ENCODE data around the gene KCNC3.

DNA sequence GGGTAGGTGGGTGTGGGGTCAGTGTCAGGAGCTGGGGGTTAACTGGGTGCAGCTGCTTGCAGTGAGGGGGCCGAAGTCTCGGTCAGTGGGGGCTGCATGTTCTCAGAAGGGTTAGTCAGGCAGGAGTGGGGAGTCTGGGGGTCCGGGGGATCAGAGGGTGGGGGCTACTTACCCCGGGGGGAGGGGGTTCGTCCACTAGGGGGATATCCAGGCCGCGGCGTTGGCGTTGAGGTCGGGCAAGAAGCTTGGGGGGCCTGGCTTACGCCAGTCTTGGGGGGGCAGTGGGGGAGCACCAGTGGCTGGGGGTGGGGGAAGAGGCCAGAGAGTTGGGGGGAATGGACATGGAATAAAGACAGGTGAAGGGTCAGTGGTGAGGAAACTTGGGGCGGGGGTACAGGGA lies 9.1 kb downstream of the KCNC3 start:
- TF ChIP-seq, protein P1, sequence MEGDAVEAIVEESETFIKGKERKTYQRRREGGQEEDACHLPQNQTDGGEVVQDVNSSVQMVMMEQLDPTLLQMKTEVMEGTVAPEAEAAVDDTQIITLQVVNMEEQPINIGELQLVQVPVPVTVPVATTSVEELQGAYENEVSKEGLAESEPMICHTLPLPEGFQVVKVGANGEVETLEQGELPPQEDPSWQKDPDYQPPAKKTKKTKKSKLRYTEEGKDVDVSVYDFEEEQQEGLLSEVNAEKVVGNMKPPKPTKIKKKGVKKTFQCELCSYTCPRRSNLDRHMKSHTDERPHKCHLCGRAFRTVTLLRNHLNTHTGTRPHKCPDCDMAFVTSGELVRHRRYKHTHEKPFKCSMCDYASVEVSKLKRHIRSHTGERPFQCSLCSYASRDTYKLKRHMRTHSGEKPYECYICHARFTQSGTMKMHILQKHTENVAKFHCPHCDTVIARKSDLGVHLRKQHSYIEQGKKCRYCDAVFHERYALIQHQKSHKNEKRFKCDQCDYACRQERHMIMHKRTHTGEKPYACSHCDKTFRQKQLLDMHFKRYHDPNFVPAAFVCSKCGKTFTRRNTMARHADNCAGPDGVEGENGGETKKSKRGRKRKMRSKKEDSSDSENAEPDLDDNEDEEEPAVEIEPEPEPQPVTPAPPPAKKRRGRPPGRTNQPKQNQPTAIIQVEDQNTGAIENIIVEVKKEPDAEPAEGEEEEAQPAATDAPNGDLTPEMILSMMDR (conservative IDR thresholded peaks at IDR 0.05; ENCODE audit: low read depth, low read length): no peak
- TF ChIP-seq FOS (IDR thresholded peaks at IDR 0.05; ENCODE audit: low read depth, low read length): no peak
- no peak for TF ChIP-seq ELK1 (IDR thresholded peaks at IDR 0.05; ENCODE audit: borderline replicate concordance, low read depth, low read length)
- TF ChIP-seq SMC3 (IDR thresholded peaks at IDR 0.05; ENCODE audit: low read depth, low read length): no peak
- no peak for TF ChIP-seq BHLHE40 (IDR thresholded peaks at IDR 0.05; ENCODE audit: low read depth, low read length)
- TF ChIP-seq POLR2A (IDR thresholded peaks at IDR 0.05; ENCODE audit: low read depth, low read length): no peak
- no peak for TF ChIP-seq RAD21 (IDR thresholded peaks at IDR 0.05; ENCODE audit: low read length)
- TF ChIP-seq, protein P2, sequence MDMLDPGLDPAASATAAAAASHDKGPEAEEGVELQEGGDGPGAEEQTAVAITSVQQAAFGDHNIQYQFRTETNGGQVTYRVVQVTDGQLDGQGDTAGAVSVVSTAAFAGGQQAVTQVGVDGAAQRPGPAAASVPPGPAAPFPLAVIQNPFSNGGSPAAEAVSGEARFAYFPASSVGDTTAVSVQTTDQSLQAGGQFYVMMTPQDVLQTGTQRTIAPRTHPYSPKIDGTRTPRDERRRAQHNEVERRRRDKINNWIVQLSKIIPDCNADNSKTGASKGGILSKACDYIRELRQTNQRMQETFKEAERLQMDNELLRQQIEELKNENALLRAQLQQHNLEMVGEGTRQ (IDR thresholded peaks at IDR 0.05; ENCODE audit: low read depth, low read length): no peak
- TF ChIP-seq MAZ (IDR thresholded peaks at IDR 0.05; ENCODE audit: borderline replicate concordance, low read depth, low read length): no peak
- no peak for TF ChIP-seq CEBPB (IDR thresholded peaks at IDR 0.05; ENCODE audit: low read depth, low read length)
- no peak for TF ChIP-seq CHD1 (IDR thresholded peaks at IDR 0.05; ENCODE audit: low read depth, low read length)
- no peak for TF ChIP-seq RFX5 (IDR thresholded peaks at IDR 0.05; ENCODE audit: low read depth, low read length)

Data from IMR-90 (cell line).